Mammary epithelial cell (primary cell): Measurements from ENCODE around the gene CLTRN.

Experiments used
- EZH2 ChIP-seq: IDR thresholded peaks from 2 replicates; pipeline ENCODE4 v1.6.1; 2012; ENCODE audit warnings: low read length, inconsistent platforms, borderline replicate concordance
- TF ChIP-seq, protein P1 (sequence below), 2 donors: IDR thresholded peaks in 1 of 2; conservative IDR thresholded peaks in 1 of 2; 2 replicates each; pipeline ENCODE4 v1.5.1; 2011 to 2012; ENCODE audit warnings: inconsistent platforms in 2 of 2, low read length in 2 of 2, mild to moderate bottlenecking in 2 of 2, control low read depth in 1 of 2, low read depth in 1 of 2; ENCODE audit not compliant: insufficient read depth in 1 of 2; ENCODE audit errors: extremely low read depth in 1 of 2

DNA sequence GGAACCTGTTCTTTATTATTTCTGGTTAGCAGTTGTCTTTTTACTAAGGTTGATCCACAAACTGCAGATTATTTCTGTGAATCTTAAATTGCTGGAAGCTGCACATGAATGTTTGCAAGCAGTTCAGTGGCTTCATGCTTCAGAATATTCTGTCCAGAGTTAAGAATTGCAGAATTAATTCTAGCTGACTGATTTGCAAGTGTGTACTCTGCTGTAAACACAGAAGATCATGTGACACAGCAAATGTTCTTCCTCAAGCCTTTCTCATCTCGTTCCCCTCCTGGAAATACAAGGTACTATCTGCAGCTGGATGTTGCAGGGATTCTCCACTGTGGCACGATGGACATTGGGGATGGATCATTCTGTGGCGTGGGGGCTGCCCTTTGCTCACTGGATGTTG lies 16.8 kb upstream of the CLTRN start:
- no peak for TF ChIP-seq EZH2
- TF ChIP-seq, protein P1, sequence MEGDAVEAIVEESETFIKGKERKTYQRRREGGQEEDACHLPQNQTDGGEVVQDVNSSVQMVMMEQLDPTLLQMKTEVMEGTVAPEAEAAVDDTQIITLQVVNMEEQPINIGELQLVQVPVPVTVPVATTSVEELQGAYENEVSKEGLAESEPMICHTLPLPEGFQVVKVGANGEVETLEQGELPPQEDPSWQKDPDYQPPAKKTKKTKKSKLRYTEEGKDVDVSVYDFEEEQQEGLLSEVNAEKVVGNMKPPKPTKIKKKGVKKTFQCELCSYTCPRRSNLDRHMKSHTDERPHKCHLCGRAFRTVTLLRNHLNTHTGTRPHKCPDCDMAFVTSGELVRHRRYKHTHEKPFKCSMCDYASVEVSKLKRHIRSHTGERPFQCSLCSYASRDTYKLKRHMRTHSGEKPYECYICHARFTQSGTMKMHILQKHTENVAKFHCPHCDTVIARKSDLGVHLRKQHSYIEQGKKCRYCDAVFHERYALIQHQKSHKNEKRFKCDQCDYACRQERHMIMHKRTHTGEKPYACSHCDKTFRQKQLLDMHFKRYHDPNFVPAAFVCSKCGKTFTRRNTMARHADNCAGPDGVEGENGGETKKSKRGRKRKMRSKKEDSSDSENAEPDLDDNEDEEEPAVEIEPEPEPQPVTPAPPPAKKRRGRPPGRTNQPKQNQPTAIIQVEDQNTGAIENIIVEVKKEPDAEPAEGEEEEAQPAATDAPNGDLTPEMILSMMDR (conservative IDR thresholded peaks at IDR 0.05 in 1 of 2, IDR thresholded peaks at IDR 0.05 in 1 of 2; ENCODE audit: extremely low read depth in 1 of 2, insufficient read depth in 1 of 2, low read depth in 1 of 2, low read length in 2 of 2) = no peak
